CD4-positive, alpha-beta T cell treated with Interleukin-6 for 4 hours (primary cell): ENCODE results near the gene PTPRG.

Experiments used
- DNase-seq: peaks from one replicate; pipeline ENCODE4 v3.0.0-alpha.2; 2020; ENCODE audit warnings: mixed read lengths

The PTPRG gene

GRCh38 chr3:62332835-62333244 lies 771.5 kb downstream of the PTPRG start:
- no peak for DNase-seq

DNA sequence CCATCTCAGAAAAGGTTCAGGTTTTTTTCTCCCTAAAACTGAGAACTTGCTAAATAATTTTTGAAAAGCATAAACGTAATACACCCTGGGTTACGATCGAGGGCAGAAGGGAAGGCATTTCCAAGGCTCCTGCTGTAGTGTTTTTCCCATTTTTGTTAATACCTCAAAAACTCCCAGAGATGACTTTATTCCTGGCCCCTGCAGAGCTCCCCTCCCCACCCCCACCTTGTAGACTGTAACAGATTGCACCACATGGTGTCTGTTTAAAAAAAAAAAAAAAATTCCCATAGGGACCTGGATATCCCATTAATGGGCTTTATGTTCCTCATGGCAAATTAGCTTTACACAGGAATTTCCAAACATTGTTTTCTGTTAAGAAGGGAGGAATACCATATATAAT lies 773.8 kb downstream of the PTPRG start:
- no peak for DNase-seq

GRCh38 chr3:62343755-62344154 lies 782.4 kb downstream of the PTPRG start:
- no peak for DNase-seq
